HEK293 (cell line): ENCODE measurements around the gene SLC2A4.
A peak's percentile ranks its signal among the peaks of the same experiment; 100 is the strongest.

Experiments used
- CTCF ChIA-PET: fragments of 350-600 bp; formaldehyde crosslinking; extraction: SDS; loops from one replicate; lab custom pipeline; 2021; ENCODE audit warnings: antibody characterized with exemption; lab: Yijun Ruan, JAX
- POLR2A ChIA-PET: fragments of 300-600 bp; formaldehyde crosslinking; extraction: SDS; loops from one replicate; lab custom pipeline; 2020; ENCODE audit warnings: antibody characterized with exemption, inconsistent platforms; lab: Yijun Ruan, JAX
- H3K27ac ChIP-seq: fragments of 200-500 bp; sonication (Bioruptor generic); 2 replicates; pipeline ENCODE4 v1.5.1; 2014; ENCODE audit warnings: low read depth, low read length, control low read depth, inconsistent platforms; ENCODE audit errors: extremely low read depth
- H3K36me3 ChIP-seq, 2 experiments: fragments of 200-500 bp in 1 of 2; sonication (Bioruptor generic) in 1 of 2; 1 replicate in 1 of 2; 2 replicates in 1 of 2; pipeline ENCODE4 v1.5.1; 2014 to 2017; ENCODE audit warnings: inconsistent platforms in 2 of 2, low read length in 2 of 2; ENCODE audit not compliant: control insufficient read depth in 2 of 2, insufficient read depth in 1 of 2
- H3K4me1 ChIP-seq: fragments of 200-500 bp; sonication (Bioruptor generic); 2 replicates; pipeline ENCODE4 v1.5.1; 2014; ENCODE audit warnings: mild to moderate bottlenecking, low read length, inconsistent platforms; ENCODE audit not compliant: control insufficient read depth, insufficient read depth
- H3K4me3 ChIP-seq: 2 replicates; pipeline ENCODE4 v1.5.1; 2011; ENCODE audit warnings: low read depth, mild to moderate bottlenecking, control low read depth, low read length, moderate library complexity
- H3K9me3 ChIP-seq: fragments of 200-500 bp; sonication (Bioruptor generic); 2 replicates; pipeline ENCODE4 v1.5.1; 2014; ENCODE audit warnings: low read depth, low read length, inconsistent platforms; ENCODE audit not compliant: control insufficient read depth, insufficient read depth
- BCL11A ChIP-seq: fragments of 450-650 bp; formaldehyde crosslinking; IDR thresholded peaks from 2 replicates; pipeline ENCODE4 v1.5.1; 2016; ENCODE audit warnings: low read depth, missing biosample characterization, missing genetic modification characterization
- INSM2 ChIP-seq: fragments of 450-650 bp; formaldehyde crosslinking; IDR thresholded peaks from 2 replicates; pipeline ENCODE4 v1.5.1; 2016; ENCODE audit warnings: missing biosample characterization, missing genetic modification characterization
- KLF16 ChIP-seq: fragments of 450-650 bp; formaldehyde crosslinking; IDR thresholded peaks from 2 replicates; pipeline ENCODE4 v1.5.1; 2017; ENCODE audit warnings: missing biosample characterization, missing genetic modification characterization
- PBX3 ChIP-seq: sonication (generic); formaldehyde crosslinking; IDR thresholded peaks from 2 replicates; pipeline ENCODE4 v1.8.1; 2022; ENCODE audit warnings: mild to moderate bottlenecking, moderate library complexity, missing genetic modification reagents
- SP2 ChIP-seq: fragments of 450-650 bp; formaldehyde crosslinking; IDR thresholded peaks from 2 replicates; pipeline ENCODE4 v1.5.1; 2016; ENCODE audit warnings: missing biosample characterization, missing genetic modification characterization
- SP3 ChIP-seq: fragments of 450-650 bp; formaldehyde crosslinking; IDR thresholded peaks from 2 replicates; pipeline ENCODE4 v1.5.1; 2016; ENCODE audit warnings: missing biosample characterization, missing genetic modification characterization
- ZFP3 ChIP-seq: fragments of 450-650 bp; formaldehyde crosslinking; IDR thresholded peaks from 2 replicates; pipeline ENCODE4 v1.5.1; 2016; ENCODE audit warnings: low read depth, missing biosample characterization, missing genetic modification characterization
- ZNF112 ChIP-seq: fragments of 450-650 bp; formaldehyde crosslinking; IDR thresholded peaks from 2 replicates; pipeline ENCODE4 v1.5.0; 2017; ENCODE audit warnings: missing biosample characterization, missing genetic modification characterization
- ZNF132 ChIP-seq: fragments of 450-650 bp; formaldehyde crosslinking; IDR thresholded peaks from 2 replicates; pipeline ENCODE4 v1.5.1; 2017; ENCODE audit warnings: missing biosample characterization, missing genetic modification characterization, borderline replicate concordance
- ZNF157 ChIP-seq: fragments of 450-650 bp; formaldehyde crosslinking; IDR thresholded peaks from 2 replicates; pipeline ENCODE4 v1.5.1; 2016; ENCODE audit warnings: missing biosample characterization, missing genetic modification characterization
- ZNF2 ChIP-seq: fragments of 450-650 bp; formaldehyde crosslinking; IDR thresholded peaks from 2 replicates; pipeline ENCODE4 v1.5.1; 2016; ENCODE audit warnings: missing biosample characterization, missing genetic modification characterization
- ZNF24 ChIP-seq: fragments of 450-650 bp; formaldehyde crosslinking; IDR thresholded peaks from 2 replicates; pipeline ENCODE4 v1.5.1; 2016; ENCODE audit warnings: missing biosample characterization, missing genetic modification characterization
- ZNF26 ChIP-seq: fragments of 450-650 bp; formaldehyde crosslinking; IDR thresholded peaks from 2 replicates; pipeline ENCODE4 v1.5.1; 2016; ENCODE audit warnings: missing biosample characterization, missing genetic modification characterization
- ZNF37A ChIP-seq: fragments of 450-650 bp; IDR thresholded peaks from 2 replicates; pipeline ENCODE4 v1.5.1; 2018; ENCODE audit warnings: missing biosample characterization, missing genetic modification characterization
- ZNF623 ChIP-seq: fragments of 450-650 bp; formaldehyde crosslinking; IDR thresholded peaks from 2 replicates; pipeline ENCODE4 v1.5.1; 2016; ENCODE audit warnings: missing biosample characterization, missing genetic modification characterization
- ZNF660 ChIP-seq: fragments of 450-650 bp; IDR thresholded peaks from 2 replicates; pipeline ENCODE4 v1.5.1; 2018; ENCODE audit warnings: missing biosample characterization, mild to moderate bottlenecking, missing genetic modification characterization
- ZNF704 ChIP-seq: fragments of 450-650 bp; formaldehyde crosslinking; IDR thresholded peaks from 2 replicates; pipeline ENCODE4 v1.5.1; 2016; ENCODE audit warnings: missing biosample characterization, missing genetic modification characterization
- ZNF777 ChIP-seq: fragments of 450-650 bp; formaldehyde crosslinking; IDR thresholded peaks from 2 replicates; pipeline ENCODE4 v1.5.1; 2017; ENCODE audit warnings: missing biosample characterization, missing genetic modification characterization, borderline replicate concordance
- TF ChIP-seq, protein P1 (sequence below): fragments of 450-650 bp; IDR thresholded peaks from 2 replicates; pipeline ENCODE4 v1.5.1; 2018; ENCODE audit warnings: missing biosample characterization, missing genetic modification characterization

SLC2A4 gene

GRCh38 chr17:7315570-7316235, 34.2 kb downstream of the SLC2A4 start (continued):
- 0 out of 2 replicates have a peak, but pooled peaks have one; percentile 59 for TF ChIP-seq ZNF777
- 0 out of 2 replicates have a peak, but pooled peaks have one; percentile 3 for TF ChIP-seq SP3
- TF ChIP-seq PBX3 (CRISPR knock-in tag) = 0 out of 2 replicates have a peak, but pooled peaks have one; percentile 1

DNA sequence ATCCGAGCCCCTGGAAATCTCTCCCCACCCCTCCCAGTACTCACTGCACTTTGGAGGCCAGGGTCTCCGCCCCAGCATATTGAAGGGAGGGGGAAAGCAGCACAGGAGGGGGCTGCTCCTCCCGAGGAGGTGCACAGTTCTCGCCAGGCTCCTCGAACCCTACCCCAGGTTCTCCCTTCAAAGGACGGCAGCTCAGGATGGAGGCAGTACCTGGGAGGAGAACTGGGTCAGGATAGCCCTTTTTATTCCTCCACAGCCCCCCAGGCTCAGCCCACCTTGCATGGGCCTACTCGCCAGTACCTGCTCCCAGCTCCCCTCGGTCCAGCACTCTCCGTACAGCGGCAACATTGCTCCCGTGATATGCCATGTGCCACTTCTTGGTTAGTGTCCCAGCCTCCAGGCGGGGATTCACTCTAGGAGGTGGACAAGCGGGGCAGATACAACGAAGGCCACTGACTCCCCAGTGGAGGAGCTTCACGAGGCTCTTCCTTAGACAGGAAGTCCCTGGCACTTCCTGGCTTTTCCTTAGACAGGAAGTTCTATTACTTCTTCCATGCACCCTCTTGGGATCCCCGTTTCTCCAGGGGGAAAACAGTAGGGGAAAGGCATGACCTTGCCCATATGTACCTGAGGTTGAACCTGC, 35.8 kb downstream of the SLC2A4 start:
- H3K27ac ChIP-seq = no peak overlapping the region
- peaks cover 31 to 77% of the 10 kb centered on the region in 2 experiments for H3K36me3 ChIP-seq
- CTCF ChIA-PET = interaction anchor here (0.8 to 1.5 kb wide), 4 partner anchors 9 to 270 kb away, joined by 3 to 6 read pairs (median 4); partner anchors contain the start of gene SLC2A4

DNA sequence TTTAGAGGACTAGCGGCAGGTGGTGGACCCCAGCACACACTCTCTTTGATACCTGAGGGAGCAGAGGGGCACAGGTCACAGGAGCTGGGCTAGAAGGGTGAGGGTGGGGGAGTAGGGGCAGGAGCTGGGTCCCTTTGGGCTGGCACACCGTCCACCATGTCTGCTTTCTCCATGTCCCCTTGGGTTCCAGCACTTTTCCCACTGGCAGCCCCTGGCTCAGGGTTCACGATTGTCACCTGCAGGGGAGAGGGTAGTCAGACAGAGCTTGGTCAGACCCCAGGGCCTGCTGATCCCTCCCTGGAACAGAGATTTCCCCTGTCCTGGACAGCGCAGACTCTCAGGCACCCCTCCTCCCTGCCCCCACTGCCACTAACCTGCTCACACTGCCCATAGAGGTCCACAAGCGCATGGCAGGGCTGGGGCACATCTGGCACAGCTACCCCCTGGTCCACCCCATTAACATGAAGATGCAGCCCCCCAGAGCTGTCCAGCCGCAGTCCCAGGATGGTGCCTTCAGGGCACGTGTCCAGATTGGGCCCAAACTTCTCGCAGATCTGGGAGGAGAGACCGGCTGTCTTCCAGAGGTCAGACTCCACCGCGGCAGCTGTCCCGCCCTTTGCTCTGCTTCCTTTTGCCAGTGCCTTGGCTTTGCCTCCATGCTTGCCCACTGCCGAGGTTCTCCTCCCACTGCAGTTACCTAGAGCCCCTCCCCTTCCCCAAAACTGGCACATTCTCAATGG, 36.8 kb downstream of the SLC2A4 start:
- TF ChIP-seq SP2 (tag by site-specific recombination) = 0 out of 2 replicates have a peak, but pooled peaks have one; percentile 6
- TF ChIP-seq ZNF704 (tag by site-specific recombination) = no peak
- TF ChIP-seq, all 188 proteins: peak for 1
- H3K9me3 ChIP-seq = no peaks in the 10 kb centered on the region
- no peak overlapping the region for H3K4me3 ChIP-seq
- H3K36me3 ChIP-seq = peaks cover 30 to 77% of the 10 kb centered on the region in 2 experiments
- CTCF ChIA-PET = interaction anchor here (1.0 to 1.5 kb wide), 2 partner anchors 8 to 234 kb away, joined by 4 to 6 read pairs; no protein-coding TSS in a partner anchor
- no peak overlapping the region for H3K27ac ChIP-seq
- POLR2A ChIA-PET = interaction anchor here (0.6 to 2.0 kb wide), 3 partner anchors 9 to 516 kb away, joined by 3 to 13 read pairs (median 4); partner anchors contain the start of genes KDM6B and NEURL4
- peaks cover 6% of the 10 kb centered on the region; the same call in 1 of the 2 replicates for H3K4me1 ChIP-seq

More for the DNA sequence above, 35.8 kb downstream of the SLC2A4 start:
- Histone ChIP-seq H3K4me3 (no peak overlapping the region), H3K4me1 (peaks cover 6% of the 10 kb centered on the region; the same call in 1 of the 2 replicates), H3K9me3 (no peaks in the 10 kb centered on the region)
- 0 out of 2 replicates have a peak, but pooled peaks have one; percentile 12 for TF ChIP-seq SP2 (tag by site-specific recombination)
- no peak for TF ChIP-seq ZNF26 (tag by site-specific recombination)
- POLR2A ChIA-PET = interaction anchor here (0.6 to 2.0 kb wide), 3 partner anchors 8 to 517 kb away, joined by 3 to 13 read pairs (median 4); partner anchors contain the start of genes KDM6B and NEURL4

DNA sequence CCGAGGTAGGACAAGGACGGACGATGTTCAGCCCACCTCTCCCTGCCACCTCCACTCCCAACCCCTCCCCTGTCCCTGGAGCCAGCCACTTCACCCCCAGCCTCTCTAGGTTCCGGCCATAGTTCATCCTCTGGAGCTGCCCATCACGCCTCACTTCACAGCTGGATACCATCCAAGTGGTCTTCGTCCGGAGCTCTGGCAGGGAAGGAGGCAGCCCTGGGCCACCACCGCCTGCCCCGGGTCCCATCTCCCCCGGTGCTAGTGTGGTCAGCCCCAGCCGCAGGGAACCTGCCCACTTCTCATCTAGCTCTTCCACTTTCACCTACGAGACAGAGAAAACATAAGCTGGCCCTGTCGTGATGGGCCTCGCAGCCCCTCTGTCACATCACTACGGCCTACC, 39.9 kb downstream of the SLC2A4 start:
- Histone ChIP-seq H3K36me3 (peaks cover 42 to 90% of the 10 kb centered on the region in 2 experiments), H3K9me3 (no peaks in the 10 kb centered on the region), H3K4me3 (no peak overlapping the region), H3K4me1 (no peaks in the 10 kb centered on the region), H3K27ac (no peak overlapping the region)
- ChIA-PET CTCF (interaction anchor here (0.7 to 1.2 kb wide), 5 partner anchors 8 to 300 kb away, joined by 3 to 8 read pairs (median 5); partner anchors contain the start of gene SLC2A4), POLR2A (interaction anchor here (1.0 to 1.3 kb wide), 2 partner anchors 8 to 12 kb away, joined by 4 read pairs; no protein-coding TSS in a partner anchor)
- TF ChIP-seq KLF16 (tag by site-specific recombination) (no peak), ZNF623 (tag by site-specific recombination) (no peak), BCL11A (no peak), ZNF660 (tag by site-specific recombination) (no peak), ZNF157 (no peak), ZNF112 (tag by site-specific recombination) (no peak), INSM2 (no peak), ZNF24 (tag by site-specific recombination) (no peak), ZNF2 (tag by site-specific recombination) (no peak), ZNF37A (tag by site-specific recombination) (no peak), ZFP3 (tag by site-specific recombination) (no peak), ZNF132 (tag by site-specific recombination) (no peak)
- TF ChIP-seq, protein P1, sequence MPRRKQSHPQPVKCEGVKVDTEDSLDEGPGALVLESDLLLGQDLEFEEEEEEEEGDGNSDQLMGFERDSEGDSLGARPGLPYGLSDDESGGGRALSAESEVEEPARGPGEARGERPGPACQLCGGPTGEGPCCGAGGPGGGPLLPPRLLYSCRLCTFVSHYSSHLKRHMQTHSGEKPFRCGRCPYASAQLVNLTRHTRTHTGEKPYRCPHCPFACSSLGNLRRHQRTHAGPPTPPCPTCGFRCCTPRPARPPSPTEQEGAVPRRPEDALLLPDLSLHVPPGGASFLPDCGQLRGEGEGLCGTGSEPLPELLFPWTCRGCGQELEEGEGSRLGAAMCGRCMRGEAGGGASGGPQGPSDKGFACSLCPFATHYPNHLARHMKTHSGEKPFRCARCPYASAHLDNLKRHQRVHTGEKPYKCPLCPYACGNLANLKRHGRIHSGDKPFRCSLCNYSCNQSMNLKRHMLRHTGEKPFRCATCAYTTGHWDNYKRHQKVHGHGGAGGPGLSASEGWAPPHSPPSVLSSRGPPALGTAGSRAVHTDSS (tag by site-specific recombination) = no peak
